HG03159 (cell line): Measurements from ENCODE around the gene RAPGEF2.
A peak's percentile ranks its signal among the peaks of the same experiment; 100 is the strongest.
"Not testable (repeated sequence)": the region's sequence is repeated elsewhere in the genome, so short reads cannot be mapped to it uniquely, and the experiment has no call there.

Experiments
- ATAC-seq: cut with Tn5 transposase; IDR thresholded peaks from one replicate; pipeline ENCODE4 v1.9.1; 2021; ENCODE audit warnings: mild to moderate bottlenecking, moderate library complexity; ENCODE audit not compliant: unreplicated experiment

Gene RAPGEF2

GRCh38 chr4:159229164-159229563, 126.3 kb downstream of the RAPGEF2 start:
- no peak for ATAC-seq

- no peak for ATAC-seq
These were observed 129.7 kb downstream of the RAPGEF2 start for GRCh38 chr4:159232465-159233106.

- no peak for ATAC-seq
These were observed 133.0 kb downstream of the RAPGEF2 start for GRCh38 chr4:159235779-159236368.

- ATAC-seq, result no peak
These were observed 135.1 kb downstream of the RAPGEF2 start for GRCh38 chr4:159237975-159238374.

- ATAC-seq, result no peak
These were observed 135.8 kb downstream of the RAPGEF2 start for GRCh38 chr4:159238631-159239030.

- ATAC-seq, result no peak
These were observed 136.8 kb downstream of the RAPGEF2 start for GRCh38 chr4:159239629-159240028.

GRCh38 chr4:159240046-159240445, 137.2 kb downstream of the RAPGEF2 start:
- ATAC-seq, result no peak

- no peak for ATAC-seq
These were observed 137.8 kb downstream of the RAPGEF2 start for GRCh38 chr4:159240687-159241086.

- no peak for ATAC-seq
These were observed 139.5 kb downstream of the RAPGEF2 start for GRCh38 chr4:159242427-159242826.

- no peak for ATAC-seq
These were observed 145.7 kb downstream of the RAPGEF2 start for GRCh38 chr4:159248384-159249178.

GRCh38 chr4:159250751-159251325, 148.0 kb downstream of the RAPGEF2 start:
- no peak for ATAC-seq

GRCh38 chr4:159251580-159251979, 148.7 kb downstream of the RAPGEF2 start:
- not testable (repeated sequence) for ATAC-seq

GRCh38 chr4:159252491-159252890, 149.6 kb downstream of the RAPGEF2 start:
- ATAC-seq, result no peak

GRCh38 chr4:159256037-159256436, 153.2 kb downstream of the RAPGEF2 start:
- ATAC-seq, result no peak

- ATAC-seq, result no peak
These were observed 156.1 kb downstream of the RAPGEF2 start for GRCh38 chr4:159258889-159259560.

GRCh38 chr4:159264057-159264456, 161.2 kb downstream of the RAPGEF2 start:
- no peak for ATAC-seq

- ATAC-seq, result peak; percentile 49
These were observed 164.3 kb downstream of the RAPGEF2 start for GRCh38 chr4:159266981-159267868.

GRCh38 chr4:159267869-159268285, 165.0 kb downstream of the RAPGEF2 start:
- ATAC-seq, result no peak

GRCh38 chr4:159268607-159269006, 165.7 kb downstream of the RAPGEF2 start:
- ATAC-seq, result no peak

GRCh38 chr4:159269116-159269515, 166.2 kb downstream of the RAPGEF2 start:
- no peak for ATAC-seq
